Measurements from ENCODE around the gene TACC2.

The TACC2 gene

GRCh38 chr10:122213364-122213763, 224.4 kb downstream of the TACC2 start:
- no peak for TF ChIP-seq CTCF (conservative IDR thresholded peaks at IDR 0.05; ENCODE audit: low read depth, low read length)
- DNase-seq (ENCODE audit: low read depth), result no peak
- H3K4me3 ChIP-seq (ENCODE audit: low read depth, low read length), result no peak overlapping the region

GRCh38 chr10:122213766-122214165, 224.8 kb downstream of the TACC2 start:
- no peak overlapping the region for H3K4me3 ChIP-seq (ENCODE audit: low read depth, low read length)
- peak; percentile 13 for DNase-seq (ENCODE audit: low read depth)
- TF ChIP-seq CTCF (conservative IDR thresholded peaks at IDR 0.05; ENCODE audit: low read depth, low read length), result no peak

GRCh38 chr10:122216047-122216446, 227.1 kb downstream of the TACC2 start:
- H3K4me3 ChIP-seq (ENCODE audit: low read depth, low read length), result no peak overlapping the region
- TF ChIP-seq CTCF (conservative IDR thresholded peaks at IDR 0.05; ENCODE audit: low read depth, low read length), result no peak
- DNase-seq (ENCODE audit: low read depth), result no peak

GRCh38 chr10:122219340-122219739, 230.4 kb downstream of the TACC2 start:
- no peak for DNase-seq (ENCODE audit: low read depth)
- no peak for TF ChIP-seq CTCF (conservative IDR thresholded peaks at IDR 0.05; ENCODE audit: low read depth, low read length)
- H3K4me3 ChIP-seq (ENCODE audit: low read depth, low read length), result no peak overlapping the region

GRCh38 chr10:122220736-122221135, 231.8 kb downstream of the TACC2 start:
- no peak for DNase-seq (ENCODE audit: low read depth)
- H3K4me3 ChIP-seq (ENCODE audit: low read depth, low read length), result no peak overlapping the region
- no peak for TF ChIP-seq CTCF (conservative IDR thresholded peaks at IDR 0.05; ENCODE audit: low read depth, low read length)

GRCh38 chr10:122221958-122222357, 233.0 kb downstream of the TACC2 start:
- DNase-seq (ENCODE audit: low read depth), result no peak
- TF ChIP-seq CTCF (conservative IDR thresholded peaks at IDR 0.05; ENCODE audit: low read depth, low read length), result no peak

GRCh38 chr10:122222638-122223037, 233.7 kb downstream of the TACC2 start:
- no peak overlapping the region for H3K4me3 ChIP-seq (ENCODE audit: low read depth, low read length)
- no peak for TF ChIP-seq CTCF (conservative IDR thresholded peaks at IDR 0.05; ENCODE audit: low read depth, low read length)
- DNase-seq (ENCODE audit: low read depth), result no peak

More at GRCh38 chr10:122221958-122222357, 233.0 kb downstream of the TACC2 start:
- H3K4me3 ChIP-seq (ENCODE audit: low read depth, low read length), result no peak overlapping the region
